ENCODE measurements around the gene MED13L. TPM values are rescaled to one million over a fixed set of nuclear protein-coding genes. Genes with fewer than 3 reads are reported as not detected.

Gene MED13L
- total RNA-seq, 1 donor, result 180 TPM

DNA sequence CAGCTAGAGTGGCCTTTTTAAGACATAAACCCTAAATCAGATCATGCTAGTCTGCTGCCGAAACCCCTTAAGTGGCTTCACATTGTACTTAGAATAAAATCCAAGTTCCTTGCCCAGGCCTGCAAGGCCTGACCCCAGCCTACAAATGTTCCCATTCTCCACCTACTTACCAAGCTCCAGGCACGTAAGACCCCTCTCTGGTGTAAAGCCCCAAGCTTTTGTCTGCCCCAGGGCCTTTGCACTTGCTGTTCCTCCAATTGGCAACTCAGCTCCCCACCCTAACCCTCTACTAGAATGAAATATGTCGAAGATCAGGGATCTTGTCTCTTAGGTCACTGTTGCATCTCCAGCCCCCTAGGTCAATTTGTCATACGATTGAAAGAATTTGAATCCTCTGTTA lies 27.1 kb upstream of the MED13L start:
- no peak for TF ChIP-seq CTCF (IDR thresholded peaks at IDR 0.05; ENCODE audit: insufficient read depth, low read length)
- DNase-seq (ENCODE audit: low read depth), result no peak

DNA sequence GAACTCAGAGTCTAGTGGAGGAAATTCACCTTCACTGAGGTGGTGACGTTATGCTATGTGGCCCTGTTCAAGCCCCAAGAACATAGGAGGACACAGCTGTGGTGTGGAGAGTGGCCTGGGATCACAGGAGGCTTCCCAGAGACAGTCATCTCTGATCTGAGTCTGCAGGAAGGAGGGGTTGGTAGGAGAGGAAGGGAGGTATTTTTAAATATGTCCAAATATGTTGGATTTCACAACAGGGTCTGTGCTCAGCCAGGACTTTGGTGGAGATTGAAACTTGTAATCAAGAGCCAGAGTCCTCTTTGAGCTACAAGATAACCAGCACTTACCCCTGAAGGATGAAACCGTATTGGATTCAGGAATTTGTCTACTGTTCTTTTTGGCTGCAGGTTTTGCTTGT lies 26.4 kb upstream of the MED13L start:
- TF ChIP-seq CTCF (IDR thresholded peaks at IDR 0.05; ENCODE audit: insufficient read depth, low read length), result no peak
- peak; percentile 81 for DNase-seq (ENCODE audit: low read depth)
- no peak overlapping the region for H3K4me3 ChIP-seq (ENCODE audit: low read depth, low read length)

More for the DNA sequence above, 27.1 kb upstream of the MED13L start:
- no peak overlapping the region for H3K4me3 ChIP-seq (ENCODE audit: low read depth, low read length)

- no peak for DNase-seq (ENCODE audit: low read depth)
- no peak for TF ChIP-seq CTCF (IDR thresholded peaks at IDR 0.05; ENCODE audit: insufficient read depth, low read length)
- no peak overlapping the region for H3K4me3 ChIP-seq (ENCODE audit: low read depth, low read length)
Measured at GRCh38 chr12:116303066-116303465, 25.6 kb upstream of the MED13L start.

- H3K4me3 ChIP-seq (ENCODE audit: low read depth, low read length), result no peak overlapping the region
- no peak for TF ChIP-seq CTCF (IDR thresholded peaks at IDR 0.05; ENCODE audit: insufficient read depth, low read length)
- peak; percentile 56 for DNase-seq (ENCODE audit: low read depth)
Measured at GRCh38 chr12:116302166-116303058, 24.9 kb upstream of the MED13L start.

GRCh38 chr12:116301621-116302020 lies 24.1 kb upstream of the MED13L start:
- no peak for DNase-seq (ENCODE audit: low read depth)
- no peak overlapping the region for H3K4me3 ChIP-seq (ENCODE audit: low read depth, low read length)
- no peak for TF ChIP-seq CTCF (IDR thresholded peaks at IDR 0.05; ENCODE audit: insufficient read depth, low read length)

DNA sequence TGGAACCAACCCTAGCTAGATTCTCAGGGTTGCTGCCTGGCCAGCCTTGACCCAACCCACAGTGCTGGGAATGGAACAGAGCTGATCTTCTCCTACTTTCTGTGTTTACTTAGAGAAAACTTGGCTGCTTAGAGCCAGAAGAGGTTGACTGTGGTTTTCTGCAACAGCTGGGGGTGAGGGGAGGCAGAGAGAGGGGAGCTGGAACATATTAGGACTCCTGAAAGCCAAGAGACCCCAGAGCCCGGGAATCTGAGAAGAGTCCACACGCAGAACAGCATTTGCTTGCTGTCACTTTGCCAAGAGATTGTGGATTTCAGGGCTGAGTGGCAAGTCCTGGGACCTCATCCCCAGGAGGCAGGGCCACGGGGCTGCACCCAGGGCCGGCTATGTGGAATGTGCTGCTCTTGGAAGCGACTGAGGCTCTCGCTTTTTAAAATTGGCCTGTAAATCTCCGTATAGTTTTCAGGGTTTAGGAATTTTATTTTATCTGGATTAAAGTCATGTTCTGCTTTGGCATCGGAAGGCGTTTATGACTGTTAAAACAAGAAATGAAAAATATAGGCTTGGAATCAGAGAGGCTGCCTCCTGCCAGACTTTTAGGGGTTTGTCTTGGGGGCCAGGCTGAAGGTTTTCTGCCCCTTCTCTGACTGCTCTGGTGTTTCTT lies 22.3 kb upstream of the MED13L start:
- no peak for TF ChIP-seq CTCF (IDR thresholded peaks at IDR 0.05; ENCODE audit: insufficient read depth, low read length)
- no peak overlapping the region for H3K4me3 ChIP-seq (ENCODE audit: low read depth, low read length)
- peak; percentile 92 for DNase-seq (ENCODE audit: low read depth)

Measured in fibroblast of the aortic adventitia (primary cell).